BLaER1 (cell line): ENCODE measurements around the gene EWSR1.

Experiments
- H3K27ac ChIP-seq: shearing (Covaris generic); formaldehyde crosslinking; 2 replicates; pipeline ENCODE4 v1.8.1; 2022
- H3K27me3 ChIP-seq: shearing (Covaris generic); formaldehyde crosslinking; 2 replicates; pipeline ENCODE4 v1.8.1; 2022
- H3K36me3 ChIP-seq: shearing (Covaris generic); formaldehyde crosslinking; 2 replicates; pipeline ENCODE4 v1.8.1; 2022
- H3K4me1 ChIP-seq: shearing (Covaris generic); formaldehyde crosslinking; 2 replicates; pipeline ENCODE4 v1.8.1; 2022
- H3K4me2 ChIP-seq: shearing (Covaris generic); formaldehyde crosslinking; 2 replicates; pipeline ENCODE4 v1.8.1; 2022
- H3K4me3 ChIP-seq: shearing (Covaris generic); formaldehyde crosslinking; 2 replicates; pipeline ENCODE4 v1.8.1; 2022
- H3K9ac ChIP-seq: shearing (Covaris generic); formaldehyde crosslinking; 2 replicates; pipeline ENCODE4 v1.8.1; 2022
- H3K9me3 ChIP-seq: shearing (Covaris generic); formaldehyde crosslinking; 2 replicates; pipeline ENCODE4 v1.8.1; 2022
- H4K20me1 ChIP-seq: shearing (Covaris generic); formaldehyde crosslinking; 2 replicates; pipeline ENCODE4 v1.8.1; 2022
- Cebpa-rat ChIP-seq: shearing (Covaris generic); IDR thresholded peaks from 2 replicates; pipeline ENCODE4 v1.8.1; 2022

Gene EWSR1

GRCh38 chr22:29327089-29327764 lies 59.2 kb downstream of the EWSR1 start:
- Histone ChIP-seq H3K27ac (peak overlapping the region; percentile 84), H3K36me3 (peaks cover 46% of the 10 kb centered on the region), H3K27me3 (no peaks in the 10 kb centered on the region), H3K4me1 (peaks cover 59% of the 10 kb centered on the region), H3K9ac (peak overlapping the region; percentile 68), H3K4me2 (peak overlapping the region; percentile 79), H3K9me3 (no peaks in the 10 kb centered on the region), H4K20me1 (no peaks in the 10 kb centered on the region), H3K4me3 (no peak overlapping the region)
- no peak for TF ChIP-seq Cebpa-rat

- Histone ChIP-seq H3K4me1 (peaks cover 67% of the 10 kb centered on the region), H3K4me3 (no peak overlapping the region), H4K20me1 (no peaks in the 10 kb centered on the region), H3K9me3 (no peaks in the 10 kb centered on the region), H3K27me3 (no peaks in the 10 kb centered on the region), H3K36me3 (peaks cover 46% of the 10 kb centered on the region), H3K9ac (peak overlapping the region; percentile 68), H3K27ac (peak overlapping the region; percentile 84), H3K4me2 (peak overlapping the region; percentile 79)
- TF ChIP-seq Cebpa-rat, result no peak
These were observed 60.0 kb downstream of the EWSR1 start for GRCh38 chr22:29328055-29328454.

GRCh38 chr22:29328566-29329500 lies 60.8 kb downstream of the EWSR1 start:
- TF ChIP-seq Cebpa-rat, result no peak
- H3K27ac ChIP-seq, result peak overlapping the region; percentile 84
- H3K27me3 ChIP-seq, result no peaks in the 10 kb centered on the region
- H3K9ac ChIP-seq, result peak overlapping the region; percentile 68
- H3K36me3 ChIP-seq, result peaks cover 46% of the 10 kb centered on the region
- no peaks in the 10 kb centered on the region for H4K20me1 ChIP-seq
- H3K9me3 ChIP-seq, result no peaks in the 10 kb centered on the region
- peak overlapping the region; percentile 79 for H3K4me2 ChIP-seq
- H3K4me3 ChIP-seq, result peak overlapping the region; percentile 46; the same call in 1 of the 2 replicates
- peaks cover 75% of the 10 kb centered on the region for H3K4me1 ChIP-seq

GRCh38 chr22:29329581-29329980 lies 61.5 kb downstream of the EWSR1 start:
- no peaks in the 10 kb centered on the region for H4K20me1 ChIP-seq
- TF ChIP-seq Cebpa-rat, result no peak
- peaks cover 82% of the 10 kb centered on the region for H3K4me1 ChIP-seq

GRCh38 chr22:29330291-29330690 lies 62.2 kb downstream of the EWSR1 start:
- TF ChIP-seq Cebpa-rat, result no peak
- H3K36me3 ChIP-seq, result peaks cover 46% of the 10 kb centered on the region
- peaks cover 89% of the 10 kb centered on the region for H3K4me1 ChIP-seq
- H3K4me3 ChIP-seq, result no peak overlapping the region
- peak overlapping the region; percentile 84; the same call in 1 of the 2 replicates for H3K27ac ChIP-seq
- H3K9ac ChIP-seq, result 0 out of 2 replicates have a peak overlapping the region, but pooled peaks have one; percentile 34
- H3K27me3 ChIP-seq, result no peaks in the 10 kb centered on the region
- no peaks in the 10 kb centered on the region for H3K9me3 ChIP-seq
- peaks cover under 1% of the 10 kb centered on the region; the same call in 1 of the 2 replicates for H4K20me1 ChIP-seq
- H3K4me2 ChIP-seq, result peak overlapping the region; percentile 79

More at GRCh38 chr22:29329581-29329980, 61.5 kb downstream of the EWSR1 start:
- H3K27ac ChIP-seq, result peak overlapping the region; percentile 84
- H3K9me3 ChIP-seq, result no peaks in the 10 kb centered on the region
- H3K9ac ChIP-seq, result peak overlapping the region; percentile 61
- H3K4me3 ChIP-seq, result peak overlapping the region; percentile 46; the same call in 1 of the 2 replicates
- H3K4me2 ChIP-seq, result peak overlapping the region; percentile 79
- H3K36me3 ChIP-seq, result peaks cover 46% of the 10 kb centered on the region
- no peaks in the 10 kb centered on the region for H3K27me3 ChIP-seq

- no peak for TF ChIP-seq Cebpa-rat
- peaks cover 94% of the 10 kb centered on the region for H3K4me1 ChIP-seq
- 0 out of 2 replicates have a peak overlapping the region, but pooled peaks have one; percentile 34 for H3K9ac ChIP-seq
- peak overlapping the region; percentile 79 for H3K4me2 ChIP-seq
- peaks cover 5% of the 10 kb centered on the region; the same call in 1 of the 2 replicates for H4K20me1 ChIP-seq
- H3K9me3 ChIP-seq, result no peaks in the 10 kb centered on the region
- peak overlapping the region; percentile 84 for H3K27ac ChIP-seq
- no peaks in the 10 kb centered on the region for H3K27me3 ChIP-seq
- H3K36me3 ChIP-seq, result peaks cover 47% of the 10 kb centered on the region
- no peak overlapping the region for H3K4me3 ChIP-seq
These were observed 62.7 kb downstream of the EWSR1 start for GRCh38 chr22:29330753-29331152.

GRCh38 chr22:29331213-29331612 lies 63.1 kb downstream of the EWSR1 start:
- peaks cover 47% of the 10 kb centered on the region for H3K36me3 ChIP-seq
- peaks cover 10% of the 10 kb centered on the region; the same call in 1 of the 2 replicates for H4K20me1 ChIP-seq
- peaks cover 99% of the 10 kb centered on the region for H3K4me1 ChIP-seq
- H3K27ac ChIP-seq, result peak overlapping the region; percentile 84
- no peak for TF ChIP-seq Cebpa-rat
- no peak overlapping the region for H3K4me3 ChIP-seq
- 0 out of 2 replicates have a peak overlapping the region, but pooled peaks have one; percentile 34 for H3K9ac ChIP-seq
- no peaks in the 10 kb centered on the region for H3K27me3 ChIP-seq
- peak overlapping the region; percentile 79 for H3K4me2 ChIP-seq
- no peaks in the 10 kb centered on the region for H3K9me3 ChIP-seq

DNA sequence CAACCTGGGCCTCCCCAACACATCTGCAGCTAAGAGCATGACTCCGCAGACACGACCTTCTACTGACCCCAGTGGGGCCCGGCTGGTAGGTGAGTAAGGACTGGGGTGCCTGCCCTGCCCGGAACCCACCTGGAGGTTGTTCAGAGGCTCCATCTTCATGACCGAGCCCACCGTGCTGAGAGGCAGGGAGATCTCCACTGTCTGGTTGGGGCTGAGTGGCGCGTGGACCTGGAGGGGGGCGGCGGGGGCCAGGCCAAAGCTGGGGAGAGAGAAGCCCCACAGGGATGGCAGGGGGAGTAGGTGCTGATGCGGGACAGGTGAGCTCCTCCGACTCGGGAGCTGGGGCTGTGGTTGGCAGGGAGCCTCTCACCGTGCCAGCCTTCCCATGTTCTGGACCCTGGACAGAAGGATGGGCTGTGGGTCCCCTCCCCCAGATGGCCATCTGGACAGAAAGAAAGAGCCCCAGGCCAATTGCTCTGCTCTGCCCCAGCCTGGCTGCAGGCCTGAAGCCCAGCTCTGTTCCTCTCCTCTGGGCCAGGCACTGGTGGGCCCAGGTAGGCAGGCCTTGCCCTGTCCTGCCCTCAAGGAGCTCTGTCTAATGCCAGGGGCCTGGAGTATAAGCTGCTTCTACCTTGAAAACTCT lies 63.7 kb downstream of the EWSR1 start:
- peak overlapping the region; percentile 84 for H3K27ac ChIP-seq
- peak overlapping the region; percentile 69; the same call in 1 of the 2 replicates for H3K9ac ChIP-seq
- H3K9me3 ChIP-seq, result no peaks in the 10 kb centered on the region
- peaks cover 47% of the 10 kb centered on the region for H3K36me3 ChIP-seq
- no peak overlapping the region for H3K4me3 ChIP-seq
- H3K27me3 ChIP-seq, result no peaks in the 10 kb centered on the region
- no peak for TF ChIP-seq Cebpa-rat
- peaks cover 15% of the 10 kb centered on the region; the same call in 1 of the 2 replicates for H4K20me1 ChIP-seq
- peak overlapping the region; percentile 79 for H3K4me2 ChIP-seq
- peaks cover 100% of the 10 kb centered on the region for H3K4me1 ChIP-seq

GRCh38 chr22:29332886-29333496 lies 64.9 kb downstream of the EWSR1 start:
- Histone ChIP-seq H3K9ac (peak overlapping the region; percentile 69), H3K4me3 (peak overlapping the region; percentile 13; the same call in 1 of the 2 replicates), H3K4me1 (peaks cover 100% of the 10 kb centered on the region), H4K20me1 (peaks cover 28% of the 10 kb centered on the region; the same call in 1 of the 2 replicates), H3K9me3 (no peaks in the 10 kb centered on the region), H3K36me3 (peaks cover 47% of the 10 kb centered on the region), H3K27me3 (no peaks in the 10 kb centered on the region), H3K4me2 (peak overlapping the region; percentile 79), H3K27ac (peak overlapping the region; percentile 84)
- TF ChIP-seq Cebpa-rat, result peak; percentile 96
